ENCODE data around the gene LRCH3. TPM values are rescaled to one million over a fixed set of nuclear protein-coding genes. Genes with fewer than 3 reads are reported as not detected.

The LRCH3 gene
- polyA plus RNA-seq, 1 experiment = 113 TPM

GRCh38 chr3:197810901-197811300 lies 19.8 kb downstream of the LRCH3 start:
- ChIA-PET CTCF (interaction anchor here (0.7 kb wide), 1 partner anchor 17 kb away, joined by 5 read pairs; no protein-coding TSS in a partner anchor), POLR2A (no interaction called here)
- Histone ChIP-seq H3K27me3 (ENCODE audit: control insufficient read depth, insufficient read depth, low read length) (no peaks in the 10 kb centered on the region), H3K4me3 (ENCODE audit: low read depth, low read length) (no peak overlapping the region), H3K9me3 (ENCODE audit: control insufficient read depth, insufficient read depth, low read length) (no peaks in the 10 kb centered on the region), H3K27ac (ENCODE audit: low read depth, low read length) (no peak overlapping the region)
- DNase-seq (ENCODE audit: low read depth, low spot score) = no peak
- TF ChIP-seq, protein P1, sequence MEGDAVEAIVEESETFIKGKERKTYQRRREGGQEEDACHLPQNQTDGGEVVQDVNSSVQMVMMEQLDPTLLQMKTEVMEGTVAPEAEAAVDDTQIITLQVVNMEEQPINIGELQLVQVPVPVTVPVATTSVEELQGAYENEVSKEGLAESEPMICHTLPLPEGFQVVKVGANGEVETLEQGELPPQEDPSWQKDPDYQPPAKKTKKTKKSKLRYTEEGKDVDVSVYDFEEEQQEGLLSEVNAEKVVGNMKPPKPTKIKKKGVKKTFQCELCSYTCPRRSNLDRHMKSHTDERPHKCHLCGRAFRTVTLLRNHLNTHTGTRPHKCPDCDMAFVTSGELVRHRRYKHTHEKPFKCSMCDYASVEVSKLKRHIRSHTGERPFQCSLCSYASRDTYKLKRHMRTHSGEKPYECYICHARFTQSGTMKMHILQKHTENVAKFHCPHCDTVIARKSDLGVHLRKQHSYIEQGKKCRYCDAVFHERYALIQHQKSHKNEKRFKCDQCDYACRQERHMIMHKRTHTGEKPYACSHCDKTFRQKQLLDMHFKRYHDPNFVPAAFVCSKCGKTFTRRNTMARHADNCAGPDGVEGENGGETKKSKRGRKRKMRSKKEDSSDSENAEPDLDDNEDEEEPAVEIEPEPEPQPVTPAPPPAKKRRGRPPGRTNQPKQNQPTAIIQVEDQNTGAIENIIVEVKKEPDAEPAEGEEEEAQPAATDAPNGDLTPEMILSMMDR (IDR thresholded peaks at IDR 0.05; ENCODE audit: low read depth, low read length) = no peak

GRCh38 chr3:197811343-197811742 lies 20.3 kb downstream of the LRCH3 start:
- no peaks in the 10 kb centered on the region for H3K27me3 ChIP-seq (ENCODE audit: control insufficient read depth, insufficient read depth, low read length)
- no peaks in the 10 kb centered on the region for H3K9me3 ChIP-seq (ENCODE audit: control insufficient read depth, insufficient read depth, low read length)
- DNase-seq (ENCODE audit: low read depth, low spot score) = no peak
- ChIA-PET POLR2A (no interaction called here), CTCF (interaction anchor here (0.7 kb wide), 1 partner anchor 16 kb away, joined by 5 read pairs; no protein-coding TSS in a partner anchor)
- TF ChIP-seq, protein P1 (IDR thresholded peaks at IDR 0.05; ENCODE audit: low read depth, low read length) = no peak
- H3K4me3 ChIP-seq (ENCODE audit: low read depth, low read length) = no peak overlapping the region
- no peak overlapping the region for H3K27ac ChIP-seq (ENCODE audit: low read depth, low read length)

DNA sequence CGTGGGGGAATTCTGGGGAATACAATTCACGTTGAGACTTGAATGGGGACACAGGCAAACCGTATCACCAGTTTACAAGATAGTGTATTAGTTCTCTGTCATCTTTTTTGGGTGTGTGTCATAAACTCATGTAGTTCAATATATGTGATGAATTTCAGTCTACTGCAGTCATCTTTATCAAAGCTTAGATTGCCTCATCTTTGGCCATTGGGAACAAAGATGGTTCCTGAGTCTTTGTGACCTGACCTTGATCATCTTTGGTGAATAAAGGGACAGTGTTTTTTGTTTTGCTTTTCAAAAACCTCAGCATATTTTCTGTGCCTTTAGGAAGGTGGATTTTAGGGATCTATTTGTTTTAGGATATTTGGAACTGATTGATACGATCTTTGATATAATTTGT lies 23.3 kb downstream of the LRCH3 start:
- Histone ChIP-seq H3K9me3 (ENCODE audit: control insufficient read depth, insufficient read depth, low read length) (no peaks in the 10 kb centered on the region), H3K27ac (ENCODE audit: low read depth, low read length) (no peak overlapping the region), H3K4me3 (ENCODE audit: low read depth, low read length) (no peak overlapping the region), H3K27me3 (ENCODE audit: control insufficient read depth, insufficient read depth, low read length) (no peaks in the 10 kb centered on the region)
- CTCF ChIA-PET = no interaction called here
- DNase-seq (ENCODE audit: low read depth, low spot score) = no peak
- POLR2A ChIA-PET = no interaction called here
- TF ChIP-seq, protein P1 (IDR thresholded peaks at IDR 0.05; ENCODE audit: low read depth, low read length) = no peak

DNA sequence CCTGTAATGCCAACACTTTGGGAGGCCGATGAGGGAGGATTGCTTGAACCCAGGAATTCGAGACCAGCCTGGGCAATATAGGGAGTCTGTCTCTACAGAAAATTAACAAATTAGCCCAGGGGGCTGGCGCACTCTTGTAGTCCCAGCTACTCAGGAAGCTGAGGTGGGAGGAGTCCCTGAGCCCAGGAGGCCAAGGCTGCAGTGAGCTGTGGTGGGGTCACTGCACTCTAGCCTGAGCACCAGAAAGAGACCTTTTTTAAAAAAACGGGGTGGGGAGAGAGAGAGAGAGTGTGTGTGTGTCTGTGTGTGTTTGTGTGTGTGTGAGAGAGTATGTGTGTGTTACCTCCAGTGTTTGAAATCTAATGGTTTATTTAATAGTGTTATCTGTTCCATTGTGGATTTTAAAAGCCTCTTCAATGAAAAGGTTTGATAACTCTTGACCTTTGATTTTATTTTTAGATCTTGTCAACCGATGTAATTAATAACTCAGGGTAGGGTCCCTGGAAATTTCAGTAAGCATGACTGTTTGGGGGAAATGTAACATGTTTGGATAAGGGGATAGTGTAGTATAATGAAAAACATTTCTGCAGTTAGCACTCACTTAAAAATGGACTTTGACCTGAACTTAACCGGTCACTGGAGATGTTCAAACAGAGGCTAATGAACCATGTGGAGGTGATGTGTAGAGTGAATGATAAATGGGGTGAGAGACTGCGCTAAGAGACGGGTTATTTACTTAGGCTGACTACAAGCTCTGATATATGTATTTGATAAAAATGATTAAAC lies 29.7 kb downstream of the LRCH3 start:
- Histone ChIP-seq H3K27me3 (ENCODE audit: control insufficient read depth, insufficient read depth, low read length) (no peaks in the 10 kb centered on the region), H3K27ac (ENCODE audit: low read depth, low read length) (no peak overlapping the region), H3K4me3 (ENCODE audit: low read depth, low read length) (no peak overlapping the region), H3K9me3 (ENCODE audit: control insufficient read depth, insufficient read depth, low read length) (no peaks in the 10 kb centered on the region)
- ChIA-PET POLR2A (no interaction called here), CTCF (no interaction called here)
- DNase-seq (ENCODE audit: low read depth, low spot score) = no peak
- TF ChIP-seq, protein P1 (IDR thresholded peaks at IDR 0.05; ENCODE audit: low read depth, low read length) = no peak

- ChIA-PET POLR2A (no interaction called here), CTCF (no interaction called here)
- Histone ChIP-seq H3K9me3 (ENCODE audit: control insufficient read depth, insufficient read depth, low read length) (no peaks in the 10 kb centered on the region), H3K27me3 (ENCODE audit: control insufficient read depth, insufficient read depth, low read length) (no peaks in the 10 kb centered on the region), H3K4me3 (ENCODE audit: low read depth, low read length) (no peak overlapping the region), H3K27ac (ENCODE audit: low read depth, low read length) (no peak overlapping the region)
- no peak for DNase-seq (ENCODE audit: low read depth, low spot score)
- TF ChIP-seq, protein P1 (IDR thresholded peaks at IDR 0.05; ENCODE audit: low read depth, low read length) = no peak
Observed at GRCh38 chr3:197829397-197830045, 38.5 kb downstream of the LRCH3 start.
